NCI-H146 treated with DMSO at 0.1 percent for 48 hours (cell line): ENCODE data around the gene DHRSX.
"Not testable (repeated sequence)": the region's sequence is repeated elsewhere in the genome, so short reads cannot be mapped to it uniquely, and the experiment has no call there.

Experiments used
- DNase-seq: peaks from one replicate; lab custom pipeline; 2025; ENCODE audit not compliant: unreplicated experiment; lab: John Stamatoyannopoulos, UW

DHRSX gene

GRCh38 chrX:2520539-2520938 is 19.8 kb upstream of the DHRSX start:
- DNase-seq, result no peak

- DNase-seq, result not testable (repeated sequence)
Observed at GRCh38 chrX:2519638-2520037, 18.9 kb upstream of the DHRSX start.

- no peak for DNase-seq
Observed at GRCh38 chrX:2517055-2517454, 16.3 kb upstream of the DHRSX start.

DNA sequence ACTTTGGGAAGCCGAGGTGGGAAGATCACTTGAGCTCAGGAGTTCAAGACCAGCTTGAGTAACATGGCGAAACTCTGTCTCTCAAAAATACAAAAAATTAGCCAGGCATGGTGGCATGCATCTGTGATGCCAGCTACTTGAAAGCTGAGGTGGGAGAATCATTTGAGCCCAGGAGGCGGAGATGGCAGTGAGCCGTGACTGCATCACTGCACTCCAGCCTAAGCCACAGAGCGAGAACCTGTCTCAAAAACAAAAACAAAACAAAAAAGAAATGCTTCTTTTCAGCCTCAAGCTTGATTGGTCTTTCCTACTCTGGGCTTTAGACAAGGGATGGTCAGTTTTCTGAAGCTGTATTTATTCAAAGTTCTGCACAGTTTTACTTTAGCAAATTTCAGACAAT is 15.8 kb upstream of the DHRSX start:
- no peak for DNase-seq

DNA sequence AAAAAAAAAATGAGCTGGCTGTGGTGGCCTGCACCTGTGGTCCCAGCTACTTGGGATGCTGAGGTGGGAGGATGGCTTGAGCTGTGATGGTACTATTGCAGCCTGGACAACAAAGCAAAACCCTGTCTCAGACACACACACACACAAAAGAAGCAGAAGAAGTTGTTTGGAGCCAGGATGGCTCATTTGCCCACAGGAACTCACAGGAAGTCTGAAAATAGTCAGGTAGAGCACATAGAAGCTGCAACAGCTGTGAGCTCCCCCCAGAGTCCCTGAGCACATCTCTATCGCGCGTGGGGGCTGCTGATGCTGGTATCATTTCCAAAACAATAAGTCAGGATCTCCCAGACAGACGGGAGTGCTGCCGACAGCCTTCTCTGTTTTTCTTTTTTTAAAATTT is 13.4 kb upstream of the DHRSX start:
- DNase-seq, result no peak

GRCh38 chrX:2513121-2513664 is 12.4 kb upstream of the DHRSX start:
- DNase-seq, result no peak

GRCh38 chrX:2512501-2512900 is 11.7 kb upstream of the DHRSX start:
- DNase-seq, result no peak

GRCh38 chrX:2511326-2511725 is 10.6 kb upstream of the DHRSX start:
- no peak for DNase-seq

DNA sequence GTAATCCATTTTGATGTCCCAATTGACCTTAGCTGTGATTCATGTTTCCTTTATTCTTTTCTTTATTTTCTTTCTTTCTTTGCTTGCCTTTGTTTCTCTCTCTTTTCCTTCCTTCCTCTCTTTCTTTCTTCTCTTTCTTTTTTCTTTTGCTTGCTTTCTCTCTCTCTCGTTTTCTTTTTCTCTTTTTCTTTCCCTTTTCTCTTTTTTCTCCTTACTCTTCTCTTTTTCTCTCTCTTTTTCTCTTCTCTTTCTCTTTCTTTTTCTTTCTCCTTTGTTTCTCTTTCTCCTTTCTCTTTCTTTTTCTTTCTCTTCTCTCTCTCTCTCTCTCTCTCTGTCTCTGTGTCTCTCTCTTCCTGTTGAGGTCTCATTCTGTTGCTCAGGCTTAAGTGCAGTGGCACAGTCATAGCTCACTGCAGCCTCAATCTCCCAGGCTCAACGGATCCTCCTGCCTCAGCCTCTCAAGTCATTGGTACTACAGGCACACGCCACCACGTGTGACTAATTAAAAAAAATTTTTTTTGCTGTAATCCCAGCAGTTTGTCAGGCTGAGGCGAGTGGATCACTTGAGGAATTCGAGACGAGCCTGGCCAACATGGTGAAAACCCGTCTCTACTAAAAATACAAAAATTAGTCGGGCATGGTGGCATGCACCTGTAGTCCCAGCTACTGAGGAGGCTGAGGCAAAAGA is 8.0 kb upstream of the DHRSX start:
- DNase-seq, result no peak

- DNase-seq, result no peak
Observed at GRCh38 chrX:2507904-2508627, 7.3 kb upstream of the DHRSX start.

GRCh38 chrX:2507196-2507595 is 6.4 kb upstream of the DHRSX start:
- no peak for DNase-seq

DNA sequence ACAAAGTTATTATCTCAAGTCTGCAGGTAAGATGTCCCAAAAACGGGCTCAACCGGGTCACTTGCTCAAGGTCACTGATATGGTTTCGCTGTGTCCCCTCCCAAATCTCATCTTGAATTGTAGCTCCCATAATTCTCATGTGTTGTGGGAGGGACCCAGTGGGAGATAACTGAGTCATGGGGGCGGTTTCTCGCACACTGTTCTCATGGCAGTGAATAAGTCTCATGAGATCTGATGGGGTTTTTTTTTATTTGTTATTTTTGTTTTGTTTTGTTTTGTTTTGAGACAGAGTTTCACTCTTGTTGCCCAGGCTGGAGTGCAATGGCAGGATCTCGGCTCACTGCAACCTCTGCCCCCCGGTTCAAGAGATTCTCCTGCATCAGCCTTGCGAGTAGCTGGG is 4.6 kb upstream of the DHRSX start:
- not testable (repeated sequence) for DNase-seq

GRCh38 chrX:2504706-2505332 is 4.0 kb upstream of the DHRSX start:
- DNase-seq, result no peak

GRCh38 chrX:2503591-2504500 is 3.1 kb upstream of the DHRSX start:
- DNase-seq, result no peak

DNA sequence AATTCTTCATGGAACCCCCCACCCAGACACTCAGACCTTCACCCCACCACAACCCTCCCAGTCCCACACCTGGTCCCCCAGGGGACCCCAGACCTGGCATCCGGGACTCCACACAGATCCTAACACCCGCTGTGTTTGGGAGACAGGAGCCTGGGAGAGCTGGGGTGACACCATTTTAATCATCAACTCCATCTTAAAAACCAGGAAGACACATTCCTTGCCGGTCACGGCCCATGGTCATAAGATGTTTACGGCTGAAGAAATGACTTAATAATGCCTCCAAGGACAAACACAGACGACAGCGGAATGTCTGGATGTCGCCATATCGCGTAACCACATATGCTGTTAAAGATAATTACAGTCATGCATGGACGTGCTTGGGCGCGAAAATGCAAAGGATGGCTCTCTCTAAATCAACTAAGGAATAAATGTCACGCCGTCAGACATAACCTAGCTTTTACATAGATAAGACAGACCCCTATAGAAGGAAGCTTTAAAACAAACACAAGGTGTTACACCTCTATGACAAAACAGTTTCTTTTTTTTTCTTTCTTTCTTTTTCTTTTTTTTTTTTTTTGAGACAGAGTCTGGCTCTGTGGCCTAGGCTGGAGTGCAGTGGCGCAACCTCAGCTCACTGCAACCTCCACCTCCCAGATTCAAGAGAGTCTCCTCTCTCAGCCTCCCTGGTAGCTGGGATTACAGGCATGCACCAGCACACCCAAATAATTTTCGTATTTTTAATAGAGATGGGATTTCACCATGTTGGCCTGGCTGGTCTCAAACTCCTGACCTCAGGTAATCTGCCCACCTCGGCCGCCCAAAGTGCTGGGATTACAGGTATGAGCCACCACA is 2.1 kb upstream of the DHRSX start:
- no peak for DNase-seq

DNA sequence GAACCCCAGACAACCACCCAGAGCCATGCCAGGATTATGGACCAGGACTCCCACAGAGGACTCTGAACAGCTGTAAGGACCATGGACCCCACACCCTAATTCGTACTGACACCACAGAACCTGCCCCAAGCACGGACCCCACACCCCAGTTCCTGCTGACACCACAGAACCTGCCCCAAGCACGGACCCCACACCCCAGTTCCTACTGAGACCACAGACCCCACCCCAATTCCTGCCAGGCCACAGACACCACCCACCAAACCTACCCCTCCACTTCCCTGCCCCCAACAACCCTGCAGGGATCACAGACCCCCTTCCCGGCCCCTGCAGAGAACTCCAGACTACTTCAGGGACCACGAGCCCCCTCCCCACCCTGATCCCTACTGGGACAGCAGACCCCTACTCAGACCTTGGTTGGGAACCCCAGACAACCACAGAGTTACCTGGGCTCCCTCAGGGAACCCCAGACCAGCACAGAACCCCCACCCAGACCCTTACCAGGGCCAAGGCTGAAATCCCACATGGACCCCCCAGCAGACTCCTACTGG is 1.4 kb upstream of the DHRSX start:
- DNase-seq, result no peak

- DNase-seq, result no peak
Observed at GRCh38 chrX:2501559-2502102, 855 bp upstream of the DHRSX start.

DNA sequence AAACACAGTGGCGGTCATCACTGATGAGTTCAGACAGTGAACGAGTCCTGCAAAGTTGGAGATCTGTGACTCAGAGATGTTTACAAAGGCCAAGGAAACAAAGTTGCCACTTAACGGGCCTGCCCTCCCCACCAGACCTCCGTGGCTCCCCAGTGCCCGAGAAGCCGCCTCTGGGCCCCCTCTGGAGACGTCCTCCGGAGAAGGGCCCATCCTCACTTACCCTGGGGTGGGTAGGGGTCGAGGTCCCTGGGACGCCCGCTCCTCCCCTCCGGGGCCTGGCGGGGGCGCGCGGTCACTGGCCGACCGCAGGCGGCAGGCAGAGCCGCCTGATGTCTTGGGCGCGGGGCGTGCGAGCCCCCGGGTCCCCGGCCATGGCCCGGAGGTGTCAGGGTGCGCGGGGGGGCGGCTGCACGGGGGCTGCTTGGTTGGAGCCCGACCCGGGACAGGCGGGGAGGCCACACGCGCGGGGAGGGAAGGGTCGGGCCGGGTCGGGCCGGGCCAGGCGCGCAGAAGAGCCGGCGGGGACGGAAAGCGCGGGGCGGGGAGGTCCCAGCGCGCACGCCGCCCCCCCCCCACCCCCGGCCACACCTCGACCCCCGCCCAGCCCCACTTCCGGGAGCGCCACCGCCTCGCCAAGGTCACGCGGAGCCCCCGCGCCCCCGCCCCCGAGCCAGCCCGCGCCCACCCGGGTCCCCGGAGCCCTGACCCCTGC is 529 bp downstream of the DHRSX start:
- DNase-seq, result no peak

DNA sequence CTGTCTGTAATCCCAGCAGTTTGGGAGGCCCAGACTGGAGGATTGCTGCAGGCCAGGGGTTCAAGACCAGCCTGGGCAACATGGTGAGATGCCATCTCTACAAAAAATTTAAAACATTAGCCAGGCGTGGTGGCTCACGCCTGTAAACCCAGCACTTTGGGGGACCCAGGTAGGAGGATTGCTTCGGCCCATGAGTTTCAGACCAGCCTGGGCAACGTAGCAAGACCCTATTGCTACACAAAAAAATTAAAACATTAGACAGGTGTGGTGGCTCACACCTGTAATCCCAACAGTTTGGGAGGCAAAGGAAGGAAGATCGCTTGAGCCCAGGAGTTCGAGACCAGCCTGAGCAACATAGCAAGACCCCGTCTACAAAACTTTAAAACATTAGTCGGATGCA is 1.3 kb downstream of the DHRSX start:
- no peak for DNase-seq
